AG04449 (cell line): ENCODE results near the gene ITGA2B.
A peak's percentile ranks its signal among the peaks of the same experiment; 100 is the strongest.

Experiments used
- CTCF ChIA-PET: fragments of 350-600 bp; formaldehyde crosslinking; extraction: SDS; loops from one replicate; lab custom pipeline; 2021; ENCODE audit warnings: antibody characterized with exemption; lab: Yijun Ruan, JAX
- POLR2A ChIA-PET: fragments of 400-600, 350-600 bp; formaldehyde crosslinking; extraction: SDS; loops from one replicate; lab custom pipeline; 2020; ENCODE audit warnings: antibody characterized with exemption, inconsistent platforms; lab: Yijun Ruan, JAX
- DNase-seq: peaks from one replicate; pipeline ENCODE4 v3.0.0-alpha.2; 2010; ENCODE audit warnings: low read depth, low spot score
- H3K4me3 ChIP-seq: 2 replicates; pipeline ENCODE4 v1.5.1; 2011; ENCODE audit warnings: low read depth, mild to moderate bottlenecking, control low read depth, low read length
- TF ChIP-seq, protein P1 (sequence below): IDR thresholded peaks from one replicate; pipeline ENCODE4 v1.5.1; 2011; ENCODE audit warnings: mild to moderate bottlenecking, moderate library complexity, low read length, control low read depth, inconsistent platforms; ENCODE audit not compliant: insufficient read depth; ENCODE audit errors: missing control alignments

Gene ITGA2B

DNA sequence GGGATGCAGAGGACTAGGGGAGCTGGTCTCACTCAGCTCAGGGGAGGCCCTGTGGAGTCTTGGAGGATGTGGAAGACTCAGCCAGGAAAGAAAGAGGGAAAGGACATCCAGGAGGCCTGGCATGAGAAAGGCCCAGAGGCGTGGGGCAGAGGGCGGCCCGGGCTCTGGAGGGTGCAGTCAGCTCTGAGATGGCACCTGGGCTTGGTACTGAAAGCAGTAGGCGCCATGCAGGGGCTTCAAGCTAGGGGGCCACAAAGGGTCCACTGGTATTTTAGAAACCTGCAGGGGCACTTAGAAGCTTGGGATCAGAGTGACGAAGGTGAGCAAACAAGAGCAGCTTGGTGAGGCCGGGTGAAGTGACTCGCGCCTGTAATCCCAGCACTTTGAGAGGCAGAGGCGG is 31.4 kb downstream of the ITGA2B start:
- ChIA-PET POLR2A (interaction anchor here (1.2 kb wide), 1 partner anchor 13 kb away, joined by 3 read pairs; the partner anchor contains the start of gene GRN), CTCF (interaction anchor here (0.9 to 10.9 kb wide), 8 partner anchors 7 to 160 kb away, joined by 3 to 165 read pairs (median 9); partner anchors contain the start of gene GRN)
- H3K4me3 ChIP-seq: no peak overlapping the region
- no peak for DNase-seq
- TF ChIP-seq, protein P1, sequence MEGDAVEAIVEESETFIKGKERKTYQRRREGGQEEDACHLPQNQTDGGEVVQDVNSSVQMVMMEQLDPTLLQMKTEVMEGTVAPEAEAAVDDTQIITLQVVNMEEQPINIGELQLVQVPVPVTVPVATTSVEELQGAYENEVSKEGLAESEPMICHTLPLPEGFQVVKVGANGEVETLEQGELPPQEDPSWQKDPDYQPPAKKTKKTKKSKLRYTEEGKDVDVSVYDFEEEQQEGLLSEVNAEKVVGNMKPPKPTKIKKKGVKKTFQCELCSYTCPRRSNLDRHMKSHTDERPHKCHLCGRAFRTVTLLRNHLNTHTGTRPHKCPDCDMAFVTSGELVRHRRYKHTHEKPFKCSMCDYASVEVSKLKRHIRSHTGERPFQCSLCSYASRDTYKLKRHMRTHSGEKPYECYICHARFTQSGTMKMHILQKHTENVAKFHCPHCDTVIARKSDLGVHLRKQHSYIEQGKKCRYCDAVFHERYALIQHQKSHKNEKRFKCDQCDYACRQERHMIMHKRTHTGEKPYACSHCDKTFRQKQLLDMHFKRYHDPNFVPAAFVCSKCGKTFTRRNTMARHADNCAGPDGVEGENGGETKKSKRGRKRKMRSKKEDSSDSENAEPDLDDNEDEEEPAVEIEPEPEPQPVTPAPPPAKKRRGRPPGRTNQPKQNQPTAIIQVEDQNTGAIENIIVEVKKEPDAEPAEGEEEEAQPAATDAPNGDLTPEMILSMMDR: no peak

DNA sequence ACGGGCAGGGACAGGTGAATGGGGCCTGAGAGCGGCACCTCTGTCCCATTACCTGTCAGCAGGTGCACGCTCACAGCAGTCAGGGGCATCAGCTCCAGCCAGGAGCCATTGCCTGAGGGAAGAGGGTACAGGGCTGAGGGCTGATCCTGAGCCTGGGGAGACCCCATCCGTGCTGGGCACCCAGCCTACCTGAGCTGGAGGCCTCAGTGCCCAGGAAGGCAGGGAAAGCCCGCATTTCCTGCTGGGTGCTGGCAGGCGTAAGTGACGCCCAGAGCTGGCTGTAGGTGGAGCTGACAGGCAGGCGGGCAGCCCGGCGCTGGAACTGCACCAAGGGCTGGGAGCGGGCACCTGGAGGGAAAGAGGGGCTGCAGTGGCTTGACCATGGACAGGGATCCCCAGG is 33.2 kb downstream of the ITGA2B start:
- ChIA-PET CTCF (interaction anchor here (0.8 to 9.5 kb wide), 5 partner anchors 7 to 240 kb away, joined by 3 to 165 read pairs (median 16); partner anchors contain the start of genes FAM171A2 and GRN), POLR2A (no interaction called here)
- TF ChIP-seq, protein P1: no peak
- no peak for DNase-seq
- H3K4me3 ChIP-seq: no peak overlapping the region

DNA sequence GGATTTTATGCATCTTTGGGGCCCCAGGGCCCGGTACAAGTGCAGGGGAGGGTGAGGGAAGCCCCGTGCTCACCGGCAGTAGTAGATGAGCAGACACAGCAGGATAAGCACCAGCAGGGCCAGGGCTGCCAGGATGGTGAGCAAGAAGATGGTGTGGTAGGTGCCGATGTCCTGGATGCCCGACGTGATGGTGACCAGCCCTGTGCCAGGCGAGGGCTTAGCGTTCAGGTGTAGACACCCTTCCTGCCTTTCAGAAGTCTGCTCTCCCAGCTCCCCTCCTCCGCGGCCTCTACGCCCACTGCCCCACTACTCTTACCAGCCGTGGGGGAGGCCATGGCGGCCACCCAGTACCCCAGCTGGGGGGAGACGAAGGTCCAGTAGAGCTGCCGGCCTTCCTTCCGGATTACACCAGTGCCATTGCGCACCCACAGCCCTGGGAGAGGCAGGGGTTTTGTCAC is 33.8 kb downstream of the ITGA2B start:
- CTCF ChIA-PET: interaction anchor here (0.8 to 9.5 kb wide), 6 partner anchors 7 to 240 kb away, joined by 3 to 165 read pairs (median 8); partner anchors contain the start of genes FAM171A2 and GRN
- H3K4me3 ChIP-seq: no peak overlapping the region
- no peak for DNase-seq
- TF ChIP-seq, protein P1: no peak
- POLR2A ChIA-PET: no interaction called here

DNA sequence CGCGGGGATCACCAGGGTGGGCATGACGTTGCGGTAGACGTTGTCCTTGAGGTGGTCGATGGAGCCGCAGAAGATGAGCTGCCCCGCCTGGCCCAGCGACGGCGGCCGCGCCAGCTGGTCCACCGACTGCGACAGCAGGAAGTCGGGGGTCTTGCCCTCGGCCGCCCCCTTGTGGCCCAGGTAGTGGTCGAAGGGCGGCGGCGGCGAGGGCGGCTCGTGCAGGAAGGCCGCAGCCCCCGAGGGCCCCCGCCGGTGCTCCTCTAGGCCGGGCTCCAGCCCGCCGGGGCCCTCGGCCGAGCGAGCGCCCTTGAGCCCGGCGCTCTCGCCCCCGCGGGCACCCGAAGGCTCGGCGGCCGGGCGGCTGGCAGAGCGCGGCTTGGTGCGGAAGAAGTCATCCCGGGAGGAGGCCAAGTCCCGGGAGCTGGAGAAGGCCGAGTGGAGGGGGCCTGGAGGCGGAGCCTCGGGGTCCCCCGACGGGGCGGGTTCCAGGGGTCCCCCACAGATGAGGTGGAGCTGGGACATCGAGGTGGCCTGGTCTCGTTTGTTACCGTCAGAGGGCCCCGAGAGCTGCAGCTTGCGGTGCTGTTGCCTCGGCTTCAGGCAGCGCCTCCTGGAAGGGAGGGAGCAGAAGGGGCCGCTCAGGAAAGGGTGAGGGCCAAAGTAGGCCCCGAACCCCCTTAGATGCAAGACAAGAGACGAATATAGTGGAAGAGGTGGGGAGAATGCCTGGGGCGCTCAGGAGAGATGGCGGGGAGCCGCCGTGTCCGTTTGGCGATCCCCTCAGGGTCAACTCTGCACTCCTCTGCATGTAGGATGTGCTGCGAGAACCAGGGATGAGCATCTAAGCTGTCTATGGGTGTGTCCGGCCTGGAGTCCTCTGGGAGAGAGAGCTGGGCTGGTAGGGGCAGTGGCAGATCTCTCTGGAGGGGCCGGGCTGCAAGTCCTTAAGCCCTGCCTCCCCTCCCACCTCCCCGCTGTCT is 34.6 kb downstream of the ITGA2B start:
- TF ChIP-seq, protein P1: peak; percentile 39
- CTCF ChIA-PET: interaction anchor here (0.6 to 9.5 kb wide), 12 partner anchors 8 to 203 kb away, joined by 3 to 165 read pairs (median 4); partner anchors contain the start of genes FAM171A2 and GRN
- no peak for DNase-seq

DNA sequence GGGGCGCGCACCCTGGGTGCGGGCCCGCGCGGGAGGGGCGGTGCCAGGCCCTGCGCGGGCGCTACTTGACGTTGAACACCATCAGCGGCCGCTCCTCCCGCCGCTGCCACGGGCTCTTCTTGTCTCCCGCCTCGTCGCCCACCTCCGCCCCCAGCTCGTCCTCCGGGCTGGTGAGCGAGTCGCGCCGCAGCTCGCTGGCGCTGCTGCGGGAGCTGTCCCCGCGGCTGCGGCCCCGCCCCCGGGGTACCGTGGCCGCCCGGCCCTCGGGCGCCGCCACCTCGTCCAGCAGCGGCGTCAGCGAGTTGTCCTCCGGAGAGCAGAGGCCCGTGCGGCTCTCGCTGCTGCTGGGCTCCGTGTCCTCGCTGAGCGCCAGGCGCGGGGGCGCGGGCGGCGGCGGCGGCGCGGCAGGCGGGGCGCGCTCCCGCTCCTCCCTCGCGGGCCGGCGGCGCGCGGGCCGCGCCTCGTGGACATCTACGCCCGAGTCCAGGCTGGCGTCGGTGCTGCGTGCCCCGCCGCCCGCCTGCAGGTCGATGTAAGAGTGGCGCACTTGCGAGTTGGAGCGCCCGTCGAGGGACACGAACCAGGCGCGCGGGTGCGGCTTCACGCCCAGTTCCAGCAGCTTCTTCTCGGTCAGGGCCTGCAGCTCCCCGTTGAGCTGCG is 35.6 kb downstream of the ITGA2B start:
- DNase-seq: no peak
- ChIA-PET POLR2A (no interaction called here), CTCF (interaction anchor here (1.0 to 9.5 kb wide), 14 partner anchors 8 to 410 kb away, joined by 3 to 165 read pairs (median 5); partner anchors contain the start of genes FAM171A2 and GRN)
- peak overlapping the region; percentile 8; the same call in 1 of the 2 replicates for H3K4me3 ChIP-seq
- TF ChIP-seq, protein P1: no peak

More for the DNA sequence above, 34.6 kb downstream of the ITGA2B start:
- no peak overlapping the region for H3K4me3 ChIP-seq
- POLR2A ChIA-PET: no interaction called here
